Measurements from ENCODE around the gene PHLDB2. TPM values are rescaled to one million over a fixed set of nuclear protein-coding genes. Genes with fewer than 3 reads are reported as not detected.
A peak's percentile ranks its signal among the peaks of the same experiment; 100 is the strongest.

The PHLDB2 gene
- total RNA-seq, 1 donor from 2014 or later, result 0.98 TPM

GRCh38 chr3:111975131-111975530 is 116.1 kb downstream of the PHLDB2 start:
- Mint-ChIP-seq H3K9me3 (peaks cover 3% of the 10 kb centered on the region), H3K4me1 (peaks cover 13% of the 10 kb centered on the region), H3K4me3 (no peak overlapping the region), H3K27ac (no peak overlapping the region), H3K27me3 (peaks cover 22% of the 10 kb centered on the region), H3K36me3 (ENCODE audit: low read depth) (no peaks in the 10 kb centered on the region)
- no peak for DNase-seq
- intact Hi-C loops (cut with micrococcal nuclease), result loop anchor here (5.0 to 10.0 kb wide), 3 partner anchors 398 to 900 kb away; partner anchors contain the start of gene NECTIN3

- no peak overlapping the region for H3K4me3 Mint-ChIP-seq
- H3K27ac Mint-ChIP-seq, result no peak overlapping the region
- H3K9me3 Mint-ChIP-seq, result peaks cover 3% of the 10 kb centered on the region
- H3K27me3 Mint-ChIP-seq, result peaks cover 22% of the 10 kb centered on the region
- DNase-seq, result no peak
- peaks cover 22% of the 10 kb centered on the region for H3K4me1 Mint-ChIP-seq
- peaks cover 4% of the 10 kb centered on the region for H3K36me3 Mint-ChIP-seq (ENCODE audit: low read depth)
- intact Hi-C loops (cut with micrococcal nuclease), result loop anchor here (5.0 to 10.0 kb wide), 3 partner anchors 399 to 901 kb away; partner anchors contain the start of gene NECTIN3
Measured at GRCh38 chr3:111976254-111976653, 117.2 kb downstream of the PHLDB2 start.

- Mint-ChIP-seq H3K36me3 (ENCODE audit: low read depth) (peaks cover 16% of the 10 kb centered on the region), H3K27me3 (peaks cover 18% of the 10 kb centered on the region), H3K27ac (peak within 1 kb of the TSS; percentile 93), H3K4me3 (peak within 1 kb of the TSS; percentile 92), H3K9me3 (peaks cover 3% of the 10 kb centered on the region), H3K4me1 (peaks cover 36% of the 10 kb centered on the region)
- intact Hi-C loops (cut with micrococcal nuclease), result loop anchor here (1.0 to 10.0 kb wide), 4 partner anchors 10 to 904 kb away; partner anchors contain the start of gene NECTIN3
- DNase-seq, result peak; percentile 99
Measured at GRCh38 chr3:111978583-111979433, 119.7 kb downstream of the PHLDB2 start, which contains the start of gene ABHD10. TSS of gene ABHD10 (plus strand) at chr3:111979026. CDS start at chr3:111979062, 36 bp downstream.

- DNase-seq, result peak; percentile 66
- H3K4me1 Mint-ChIP-seq, result peaks cover 42% of the 10 kb centered on the region
- H3K4me3 Mint-ChIP-seq, result peak overlapping the region; percentile 92
- intact Hi-C loops (cut with micrococcal nuclease), result loop anchor here (1.0 to 10.0 kb wide), 5 partner anchors 10 to 905 kb away; partner anchors contain the start of genes C3orf52 and NECTIN3
- peaks cover 20% of the 10 kb centered on the region for H3K36me3 Mint-ChIP-seq (ENCODE audit: low read depth)
- peaks cover 3% of the 10 kb centered on the region for H3K9me3 Mint-ChIP-seq
- peak overlapping the region; percentile 93 for H3K27ac Mint-ChIP-seq
- H3K27me3 Mint-ChIP-seq, result peaks cover 15% of the 10 kb centered on the region
Measured at GRCh38 chr3:111979434-111980038, 120.5 kb downstream of the PHLDB2 start.

GRCh38 chr3:111980716-111981456 is 121.8 kb downstream of the PHLDB2 start:
- H3K9me3 Mint-ChIP-seq, result peaks cover 3% of the 10 kb centered on the region
- H3K36me3 Mint-ChIP-seq (ENCODE audit: low read depth), result peaks cover 32% of the 10 kb centered on the region
- H3K27me3 Mint-ChIP-seq, result peaks cover 14% of the 10 kb centered on the region
- H3K4me3 Mint-ChIP-seq, result peak overlapping the region; percentile 92
- DNase-seq, result peak; percentile 54
- H3K4me1 Mint-ChIP-seq, result peaks cover 55% of the 10 kb centered on the region
- H3K27ac Mint-ChIP-seq, result peak overlapping the region; percentile 55
- intact Hi-C loops (cut with micrococcal nuclease), result loop anchor here (5.0 kb wide), 1 partner anchor 106 kb away; the partner anchor contains the start of gene C3orf52

GRCh38 chr3:111981457-111981763 is 122.3 kb downstream of the PHLDB2 start:
- intact Hi-C loops (cut with micrococcal nuclease), result loop anchor here (5.0 kb wide), 1 partner anchor 106 kb away; the partner anchor contains the start of gene C3orf52
- no peak for DNase-seq
- peaks cover 3% of the 10 kb centered on the region for H3K9me3 Mint-ChIP-seq
- H3K27ac Mint-ChIP-seq, result no peak overlapping the region
- peaks cover 56% of the 10 kb centered on the region for H3K4me1 Mint-ChIP-seq
- H3K4me3 Mint-ChIP-seq, result peak overlapping the region; percentile 18
- H3K27me3 Mint-ChIP-seq, result peaks cover 9% of the 10 kb centered on the region
- H3K36me3 Mint-ChIP-seq (ENCODE audit: low read depth), result peaks cover 36% of the 10 kb centered on the region

GRCh38 chr3:111984636-111985298 is 125.7 kb downstream of the PHLDB2 start:
- Mint-ChIP-seq H3K9me3 (no peaks in the 10 kb centered on the region), H3K27ac (peak overlapping the region; percentile 31), H3K4me3 (no peak overlapping the region), H3K4me1 (peaks cover 67% of the 10 kb centered on the region), H3K27me3 (no peaks in the 10 kb centered on the region), H3K36me3 (ENCODE audit: low read depth) (peaks cover 56% of the 10 kb centered on the region)
- intact Hi-C loops (cut with micrococcal nuclease), result loop anchor here (5.0 kb wide), 1 partner anchor 103 kb away; the partner anchor contains the start of gene C3orf52
- DNase-seq, result peak; percentile 41

GRCh38 chr3:111986800-111987199 is 127.7 kb downstream of the PHLDB2 start:
- Mint-ChIP-seq H3K4me3 (no peak overlapping the region), H3K9me3 (no peaks in the 10 kb centered on the region), H3K27me3 (no peaks in the 10 kb centered on the region), H3K27ac (peak overlapping the region; percentile 15), H3K4me1 (peaks cover 52% of the 10 kb centered on the region), H3K36me3 (ENCODE audit: low read depth) (peaks cover 56% of the 10 kb centered on the region)
- DNase-seq, result peak; percentile 52
- intact Hi-C loops (cut with micrococcal nuclease), result no loop called here

GRCh38 chr3:111989061-111989678 is 130.1 kb downstream of the PHLDB2 start:
- peak; percentile 68 for DNase-seq
- H3K36me3 Mint-ChIP-seq (ENCODE audit: low read depth), result peaks cover 57% of the 10 kb centered on the region
- intact Hi-C loops (cut with micrococcal nuclease), result loop anchor here (1.0 to 2.0 kb wide), 4 partner anchors 10 to 54 kb away; partner anchors contain the start of gene ABHD10
- H3K9me3 Mint-ChIP-seq, result no peaks in the 10 kb centered on the region
- no peak overlapping the region for H3K4me3 Mint-ChIP-seq
- H3K27ac Mint-ChIP-seq, result no peak overlapping the region
- no peaks in the 10 kb centered on the region for H3K27me3 Mint-ChIP-seq
- H3K4me1 Mint-ChIP-seq, result peaks cover 38% of the 10 kb centered on the region

GRCh38 chr3:111993038-111993437 is 134.0 kb downstream of the PHLDB2 start:
- Mint-ChIP-seq H3K4me1 (peaks cover 15% of the 10 kb centered on the region), H3K9me3 (peaks cover 6% of the 10 kb centered on the region), H3K27ac (no peak overlapping the region), H3K36me3 (ENCODE audit: low read depth) (peaks cover 34% of the 10 kb centered on the region), H3K27me3 (no peaks in the 10 kb centered on the region), H3K4me3 (no peak overlapping the region)
- peak; percentile 49 for DNase-seq
- intact Hi-C loops (cut with micrococcal nuclease), result no loop called here

GRCh38 chr3:111998636-111999483 is 139.8 kb downstream of the PHLDB2 start, which contains the start of gene TAGLN3:
TSS of gene TAGLN3 (plus strand) at chr3:111998922. CDS start at chr3:111999423, 501 bp downstream.
- no peak for DNase-seq
- H3K27me3 Mint-ChIP-seq, result no peaks in the 10 kb centered on the region
- H3K27ac Mint-ChIP-seq, result no peak within 1 kb of the TSS

More at GRCh38 chr3:111998636-111999483, 139.8 kb downstream of the PHLDB2 start, which contains the start of gene TAGLN3:
- H3K4me3 Mint-ChIP-seq, result peak within 1 kb of the TSS; percentile 77
- intact Hi-C loops (cut with micrococcal nuclease), result loop anchor here (2.0 kb wide), 1 partner anchor 14 kb away; no protein-coding TSS in a partner anchor
- H3K4me1 Mint-ChIP-seq, result peaks cover 38% of the 10 kb centered on the region
- H3K9me3 Mint-ChIP-seq, result peaks cover 6% of the 10 kb centered on the region
- peaks cover 8% of the 10 kb centered on the region for H3K36me3 Mint-ChIP-seq (ENCODE audit: low read depth)

Measured in activated CD4-positive, alpha-beta T cell treated with anti-CD3 and anti-CD28 coated beads, Interleukin-2, amount 10 ng/mL, durations not matched to agents 24 days and 14 days (primary cell).